ENCODE data around the gene MAN2A2.

Gene MAN2A2

DNA sequence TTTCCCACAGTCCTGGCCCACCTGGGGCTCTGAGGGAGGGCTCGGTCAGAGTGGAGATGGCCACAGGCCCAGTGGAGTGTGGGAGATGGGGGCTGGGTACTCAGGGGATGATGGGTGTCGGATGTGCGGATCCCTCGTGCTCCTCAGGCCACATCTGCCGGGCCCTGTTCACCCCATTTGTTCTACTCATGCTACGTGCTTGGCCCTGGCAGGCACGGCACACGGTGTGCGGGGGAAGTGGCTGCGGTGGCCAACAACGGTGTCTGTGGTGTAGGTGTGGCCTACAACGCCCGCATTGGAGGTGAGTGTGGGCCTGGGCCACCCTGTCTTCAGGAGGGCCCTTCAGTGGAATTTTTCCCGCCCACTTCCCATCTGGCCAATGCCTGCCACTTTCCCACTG lies 25.8 kb upstream of the MAN2A2 start:
- TF ChIP-seq, protein P1, sequence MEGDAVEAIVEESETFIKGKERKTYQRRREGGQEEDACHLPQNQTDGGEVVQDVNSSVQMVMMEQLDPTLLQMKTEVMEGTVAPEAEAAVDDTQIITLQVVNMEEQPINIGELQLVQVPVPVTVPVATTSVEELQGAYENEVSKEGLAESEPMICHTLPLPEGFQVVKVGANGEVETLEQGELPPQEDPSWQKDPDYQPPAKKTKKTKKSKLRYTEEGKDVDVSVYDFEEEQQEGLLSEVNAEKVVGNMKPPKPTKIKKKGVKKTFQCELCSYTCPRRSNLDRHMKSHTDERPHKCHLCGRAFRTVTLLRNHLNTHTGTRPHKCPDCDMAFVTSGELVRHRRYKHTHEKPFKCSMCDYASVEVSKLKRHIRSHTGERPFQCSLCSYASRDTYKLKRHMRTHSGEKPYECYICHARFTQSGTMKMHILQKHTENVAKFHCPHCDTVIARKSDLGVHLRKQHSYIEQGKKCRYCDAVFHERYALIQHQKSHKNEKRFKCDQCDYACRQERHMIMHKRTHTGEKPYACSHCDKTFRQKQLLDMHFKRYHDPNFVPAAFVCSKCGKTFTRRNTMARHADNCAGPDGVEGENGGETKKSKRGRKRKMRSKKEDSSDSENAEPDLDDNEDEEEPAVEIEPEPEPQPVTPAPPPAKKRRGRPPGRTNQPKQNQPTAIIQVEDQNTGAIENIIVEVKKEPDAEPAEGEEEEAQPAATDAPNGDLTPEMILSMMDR (IDR thresholded peaks at IDR 0.05; ENCODE audit: low read depth, low read length, missing control alignments), result no peak
- Histone ChIP-seq H3K27ac (no peak overlapping the region), H3K27me3 (replicated peaks) (no peaks in the 10 kb centered on the region), H3K36me3 (replicated peaks) (peaks cover 65% of the 10 kb centered on the region), H3K4me3 (ENCODE audit: low read depth, low read length) (no peak overlapping the region)
- in situ Hi-C loops (cut with HindIII; ENCODE audit: low pct_ligation_motif_present, low sequenced_read_pairs), result no loop called here
- no peak for DNase-seq

DNA sequence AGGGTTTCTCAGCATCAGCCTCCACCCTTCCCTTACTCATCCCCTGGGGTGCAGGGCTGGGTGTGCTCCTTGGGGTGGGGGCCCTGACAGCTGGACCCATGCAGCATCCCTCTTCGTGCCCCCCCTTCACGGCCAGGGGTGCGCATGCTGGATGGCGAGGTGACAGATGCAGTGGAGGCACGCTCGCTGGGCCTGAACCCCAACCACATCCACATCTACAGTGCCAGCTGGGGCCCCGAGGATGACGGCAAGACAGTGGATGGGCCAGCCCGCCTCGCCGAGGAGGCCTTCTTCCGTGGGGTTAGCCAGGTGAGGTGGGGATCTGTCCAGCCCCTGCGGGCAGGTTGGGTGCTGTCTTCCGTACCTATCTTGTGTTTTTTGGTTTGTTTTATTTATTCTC lies 25.1 kb upstream of the MAN2A2 start:
- peaks cover 67% of the 10 kb centered on the region for H3K36me3 ChIP-seq (replicated peaks)

DNA sequence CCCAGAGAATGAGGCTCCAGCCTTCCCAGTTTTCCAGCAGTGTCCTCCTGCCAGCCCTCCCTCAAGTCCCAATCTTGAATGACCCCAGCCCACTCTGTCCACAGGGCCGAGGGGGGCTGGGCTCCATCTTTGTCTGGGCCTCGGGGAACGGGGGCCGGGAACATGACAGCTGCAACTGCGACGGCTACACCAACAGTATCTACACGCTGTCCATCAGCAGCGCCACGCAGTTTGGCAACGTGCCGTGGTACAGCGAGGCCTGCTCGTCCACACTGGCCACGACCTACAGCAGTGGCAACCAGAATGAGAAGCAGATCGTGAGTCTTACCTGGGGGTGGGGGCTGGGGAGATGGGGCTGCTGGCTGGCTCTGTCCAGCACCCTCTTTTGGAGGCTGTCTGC lies 24.4 kb upstream of the MAN2A2 start:
- no peak for DNase-seq
- no peak overlapping the region for H3K4me3 ChIP-seq (ENCODE audit: low read depth, low read length)
- in situ Hi-C loops (cut with HindIII; ENCODE audit: low pct_ligation_motif_present, low sequenced_read_pairs), result no loop called here
- TF ChIP-seq, protein P1 (IDR thresholded peaks at IDR 0.05; ENCODE audit: low read depth, low read length, missing control alignments), result no peak
- H3K27me3 ChIP-seq (replicated peaks), result no peaks in the 10 kb centered on the region
- no peak overlapping the region for H3K27ac ChIP-seq
- H3K36me3 ChIP-seq (replicated peaks), result peaks cover 65% of the 10 kb centered on the region

More for the DNA sequence above, 25.1 kb upstream of the MAN2A2 start:
- DNase-seq, result no peak
- H3K27ac ChIP-seq, result no peak overlapping the region
- in situ Hi-C loops (cut with HindIII; ENCODE audit: low pct_ligation_motif_present, low sequenced_read_pairs), result no loop called here
- no peaks in the 10 kb centered on the region for H3K27me3 ChIP-seq (replicated peaks)
- no peak overlapping the region for H3K4me3 ChIP-seq (ENCODE audit: low read depth, low read length)
- TF ChIP-seq, protein P1 (IDR thresholded peaks at IDR 0.05; ENCODE audit: low read depth, low read length, missing control alignments), result no peak

GRCh38 chr15:90879730-90880366 lies 23.3 kb upstream of the MAN2A2 start:
- H3K27ac ChIP-seq, result no peak overlapping the region
- TF ChIP-seq, protein P1 (IDR thresholded peaks at IDR 0.05; ENCODE audit: low read depth, low read length, missing control alignments), result no peak
- no peak for DNase-seq
- H3K27me3 ChIP-seq (replicated peaks), result no peaks in the 10 kb centered on the region
- peaks cover 65% of the 10 kb centered on the region for H3K36me3 ChIP-seq (replicated peaks)
- H3K4me3 ChIP-seq (ENCODE audit: low read depth, low read length), result no peak overlapping the region
- in situ Hi-C loops (cut with HindIII; ENCODE audit: low pct_ligation_motif_present, low sequenced_read_pairs), result no loop called here

GRCh38 chr15:90880381-90881145 lies 22.5 kb upstream of the MAN2A2 start:
- peaks cover 65% of the 10 kb centered on the region for H3K36me3 ChIP-seq (replicated peaks)
- in situ Hi-C loops (cut with HindIII; ENCODE audit: low pct_ligation_motif_present, low sequenced_read_pairs), result no loop called here

More at GRCh38 chr15:90880381-90881145, 22.5 kb upstream of the MAN2A2 start:
- no peak overlapping the region for H3K4me3 ChIP-seq (ENCODE audit: low read depth, low read length)
- TF ChIP-seq, protein P1 (IDR thresholded peaks at IDR 0.05; ENCODE audit: low read depth, low read length, missing control alignments), result no peak
- DNase-seq, result no peak
- no peak overlapping the region for H3K27ac ChIP-seq
- no peaks in the 10 kb centered on the region for H3K27me3 ChIP-seq (replicated peaks)
